Skin epidermis (tissue), 12 donors: ENCODE results near the gene GUCY2C.

ENCODE experiments used
- H3K27ac ChIP-seq, 21 experiments: fragments of 200-600 bp; sonication (generic) in 11 of 21; one replicate each; pipeline ENCODE4 v1.5.0; 2020; ENCODE audit warnings: mild to moderate bottlenecking in 3 of 21, inconsistent platforms in 2 of 21, moderate library complexity in 2 of 21
- H3K4me3 ChIP-seq, 7 experiments: fragments of 200-600 bp; sonication (generic) in 2 of 7; one replicate each; pipeline ENCODE4 v1.5.0; 2020; ENCODE audit warnings: inconsistent platforms in 2 of 7, mild to moderate bottlenecking in 2 of 7, moderate library complexity in 1 of 7

GUCY2C gene

DNA sequence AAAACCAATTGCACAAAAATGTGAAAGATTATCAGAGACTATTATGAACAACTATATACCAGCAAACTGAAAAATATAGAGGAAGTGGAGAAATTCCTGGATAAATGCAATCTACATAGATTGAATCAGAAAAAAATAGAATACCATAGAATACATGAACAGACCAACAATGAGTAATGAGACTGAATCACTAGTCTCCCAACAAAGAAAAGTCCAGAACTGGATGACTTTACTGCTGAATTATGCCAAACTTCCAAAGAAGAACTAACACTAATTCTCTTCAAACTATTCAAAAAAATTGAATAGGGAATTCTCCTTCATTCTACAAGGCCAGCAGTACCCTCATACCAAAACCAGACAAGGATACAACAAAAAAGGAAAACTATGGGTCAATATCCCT lies 60.6 kb downstream of the GUCY2C start:
- no peak overlapping the region for H3K4me3 ChIP-seq
- H3K27ac ChIP-seq = no peak overlapping the region

DNA sequence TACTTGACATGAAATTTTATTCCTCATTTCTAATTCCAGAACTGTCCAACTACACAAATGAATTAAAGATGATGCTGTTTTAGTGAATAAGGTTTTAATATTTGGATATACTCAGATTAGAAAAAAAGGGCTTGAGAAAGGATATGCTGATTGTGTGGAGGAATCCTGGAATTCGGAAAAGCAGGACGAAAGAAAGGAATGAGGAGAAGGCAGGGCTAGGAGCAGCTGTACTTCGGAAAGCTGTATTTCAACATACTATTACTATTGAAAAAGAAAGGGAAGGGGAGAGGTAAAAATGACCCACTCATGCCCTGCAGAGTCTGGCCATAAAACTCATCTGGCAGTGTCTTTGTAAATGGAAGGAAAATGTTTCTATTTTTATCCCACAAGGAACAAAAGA lies 65.6 kb downstream of the GUCY2C start:
- Histone ChIP-seq H3K4me3 (no peak overlapping the region), H3K27ac (no peak overlapping the region)

DNA sequence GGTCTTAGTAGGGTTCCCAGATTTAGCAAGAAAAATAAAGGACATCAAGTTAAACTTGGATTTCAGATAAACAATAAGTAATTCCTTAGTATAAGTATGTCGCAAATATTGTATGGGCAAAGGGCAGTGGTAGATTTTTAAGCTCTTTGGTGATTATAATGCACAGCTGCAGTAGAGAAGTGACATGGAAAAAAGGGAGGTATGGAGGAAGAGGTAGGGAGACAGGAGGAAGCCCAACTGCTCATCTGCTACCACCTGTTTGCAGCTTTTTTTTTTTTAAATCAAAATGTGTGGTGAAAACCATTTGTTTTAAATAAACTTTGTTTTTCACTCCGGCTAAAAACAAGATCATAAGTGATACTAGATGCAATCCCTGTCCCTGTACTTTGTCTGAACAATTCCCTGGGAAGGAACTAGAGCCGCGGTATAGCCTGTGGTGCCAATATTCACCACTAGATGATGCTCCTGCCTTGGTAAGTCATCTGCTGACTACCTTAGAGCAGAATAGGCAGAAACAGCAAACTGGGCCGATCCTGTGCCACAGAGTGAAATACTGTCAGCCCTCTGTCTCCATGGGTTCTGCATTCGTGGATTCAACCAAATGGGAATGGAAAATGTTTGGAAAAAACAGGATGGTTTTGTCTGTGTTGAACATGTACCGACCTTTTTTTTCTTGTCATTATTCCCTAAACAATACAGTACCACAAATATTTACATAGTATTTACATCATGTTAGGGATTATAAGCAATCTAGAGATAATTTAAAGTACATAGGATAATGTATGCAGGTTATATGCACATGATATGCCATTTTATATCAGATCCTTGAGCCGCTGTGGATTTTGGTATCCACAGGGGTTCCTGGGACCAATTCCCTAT lies 66.3 kb downstream of the GUCY2C start:
- no peak overlapping the region for H3K27ac ChIP-seq

GRCh38 chr12:14628771-14629170 lies 67.6 kb downstream of the GUCY2C start:
- Histone ChIP-seq H3K27ac (no peak overlapping the region), H3K4me3 (no peak overlapping the region)

More for the DNA sequence above, 66.3 kb downstream of the GUCY2C start:
- H3K4me3 ChIP-seq = no peak overlapping the region

- Histone ChIP-seq H3K27ac (no peak overlapping the region), H3K4me3 (no peak overlapping the region)
These were observed 74.6 kb downstream of the GUCY2C start for GRCh38 chr12:14621826-14622225.

- Histone ChIP-seq H3K4me3 (no peak overlapping the region), H3K27ac (no peak overlapping the region)
These were observed 76.5 kb downstream of the GUCY2C start for GRCh38 chr12:14619741-14620501.

GRCh38 chr12:14618983-14619382 lies 77.4 kb downstream of the GUCY2C start:
- Histone ChIP-seq H3K4me3 (no peak overlapping the region), H3K27ac (no peak overlapping the region)

DNA sequence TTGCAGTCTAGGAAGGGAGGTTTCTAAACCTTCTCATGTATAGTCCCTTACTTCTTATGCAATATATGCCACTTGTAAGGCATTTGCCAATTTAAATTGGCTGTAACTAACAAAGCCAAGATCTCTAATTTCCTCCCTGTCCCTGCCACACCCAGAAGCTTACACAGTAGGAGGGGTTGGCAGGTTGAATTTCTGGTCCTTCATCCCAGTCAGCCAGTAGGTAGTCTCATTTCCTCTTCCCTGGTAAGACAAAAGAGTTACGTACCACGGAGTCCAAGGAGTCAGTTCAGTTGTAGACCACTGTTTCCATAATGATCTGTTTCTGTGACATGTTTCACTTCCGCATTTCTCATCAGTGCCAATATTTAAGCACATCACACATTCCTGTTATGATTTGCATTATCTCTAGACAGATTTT lies 81.7 kb downstream of the GUCY2C start:
- H3K4me3 ChIP-seq = no peak overlapping the region
- peak overlapping the region in 8 of 21 experiments; percentile 8 to 82 (median 55) for H3K27ac ChIP-seq

GRCh38 chr12:14613718-14614117 lies 82.7 kb downstream of the GUCY2C start:
- H3K4me3 ChIP-seq = no peak overlapping the region
- H3K27ac ChIP-seq = peak overlapping the region in 14 of 21 experiments; percentile 4 to 82 (median 45)

- no peak overlapping the region for H3K4me3 ChIP-seq
These were observed 83.4 kb downstream of the GUCY2C start for GRCh38 chr12:14612898-14613445.

DNA sequence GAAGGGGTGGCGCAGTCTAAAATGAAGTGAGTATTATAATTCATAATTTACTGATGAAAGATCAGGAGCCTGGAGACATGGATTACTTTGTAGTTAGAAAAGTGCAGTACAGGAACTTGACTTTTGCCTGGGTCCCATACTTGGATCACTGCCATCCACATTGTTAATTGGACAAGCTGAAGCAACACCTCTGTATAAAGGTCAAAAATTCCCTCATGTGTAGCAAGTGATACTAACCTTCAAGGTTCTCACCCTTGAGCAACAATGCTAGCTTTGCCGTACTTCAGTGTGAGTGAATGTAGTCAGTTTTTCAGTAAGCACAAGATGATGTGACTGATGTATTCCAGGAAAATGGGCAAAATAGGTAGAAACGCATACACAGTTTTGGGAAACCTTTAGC lies 84.1 kb downstream of the GUCY2C start:
- Histone ChIP-seq H3K27ac (no peak overlapping the region), H3K4me3 (no peak overlapping the region)

More at GRCh38 chr12:14612898-14613445, 83.4 kb downstream of the GUCY2C start:
- peak overlapping the region in 9 of 21 experiments; percentile 4 to 82 (median 46) for H3K27ac ChIP-seq

DNA sequence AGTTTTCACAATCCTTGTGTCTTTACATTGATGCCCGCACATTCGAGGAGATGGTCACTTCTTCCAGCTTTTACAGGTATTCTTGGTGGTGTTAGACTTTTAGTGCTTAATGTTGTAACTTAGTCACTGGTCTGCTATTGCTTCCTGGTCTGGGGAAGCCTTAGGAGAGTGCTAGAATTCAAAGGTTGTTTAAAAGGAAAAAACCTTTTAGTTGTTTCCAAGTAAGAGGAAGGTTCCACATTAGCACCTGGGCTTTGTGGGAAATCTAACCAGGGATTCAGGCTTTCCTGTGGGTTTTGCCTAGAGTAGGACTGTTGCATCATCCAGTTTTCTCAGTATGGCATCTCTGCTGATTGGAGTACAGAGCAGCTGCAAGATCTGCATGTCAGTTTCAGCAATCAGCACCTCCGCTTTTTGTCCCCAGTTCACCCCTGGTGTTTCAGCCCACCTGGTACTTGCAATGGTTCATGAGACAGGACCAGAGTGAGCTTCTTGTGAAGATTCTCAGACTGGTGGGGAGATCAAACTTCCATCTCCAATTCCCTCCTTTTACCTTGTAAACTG lies 84.7 kb downstream of the GUCY2C start:
- Histone ChIP-seq H3K4me3 (no peak overlapping the region), H3K27ac (no peak overlapping the region)

GRCh38 chr12:14607568-14607967 lies 88.8 kb downstream of the GUCY2C start:
- Histone ChIP-seq H3K4me3 (no peak overlapping the region), H3K27ac (no peak overlapping the region)

GRCh38 chr12:14605401-14605989 lies 90.9 kb downstream of the GUCY2C start:
- no peak overlapping the region for H3K27ac ChIP-seq
- H3K4me3 ChIP-seq = no peak overlapping the region

GRCh38 chr12:14601692-14602478 lies 94.5 kb downstream of the GUCY2C start:
- H3K4me3 ChIP-seq = no peak overlapping the region
- H3K27ac ChIP-seq = no peak overlapping the region

GRCh38 chr12:14597480-14597879 lies 98.9 kb downstream of the GUCY2C start:
- Histone ChIP-seq H3K4me3 (no peak overlapping the region), H3K27ac (no peak overlapping the region)

DNA sequence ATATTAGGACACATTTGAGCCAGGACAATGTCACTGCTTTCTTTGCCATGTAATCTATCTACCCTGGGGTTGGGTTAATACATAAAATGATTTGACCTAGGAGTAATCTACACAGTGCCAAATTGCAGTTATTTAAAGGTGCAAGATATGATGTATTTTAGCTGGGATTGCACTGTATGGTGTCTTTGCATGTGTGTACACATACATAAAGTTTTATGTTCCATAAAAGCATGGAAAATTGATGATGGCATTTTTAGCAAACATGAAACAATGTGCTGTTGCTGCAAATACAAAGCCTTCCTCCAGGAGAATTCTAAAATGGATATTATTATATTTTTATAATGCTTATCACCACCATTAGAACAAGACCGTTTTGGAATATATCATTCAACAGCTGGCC lies 104.7 kb downstream of the GUCY2C start:
- Histone ChIP-seq H3K4me3 (no peak overlapping the region), H3K27ac (no peak overlapping the region)

- H3K27ac ChIP-seq = no peak overlapping the region
- H3K4me3 ChIP-seq = no peak overlapping the region
These were observed 107.0 kb downstream of the GUCY2C start for GRCh38 chr12:14589169-14590004.
